Measurements from ENCODE around the gene PEX14. TPM values are rescaled to one million over a fixed set of nuclear protein-coding genes. Genes with fewer than 3 reads are reported as not detected.
A peak's percentile ranks its signal among the peaks of the same experiment; 100 is the strongest.
"Not testable (repeated sequence)": the region's sequence is repeated elsewhere in the genome, so short reads cannot be mapped to it uniquely, and the experiment has no call there.

Gene PEX14
- total and polyA plus RNA-seq, 4 donors = 9.5 to 26.9 (median 19.7) TPM

DNA sequence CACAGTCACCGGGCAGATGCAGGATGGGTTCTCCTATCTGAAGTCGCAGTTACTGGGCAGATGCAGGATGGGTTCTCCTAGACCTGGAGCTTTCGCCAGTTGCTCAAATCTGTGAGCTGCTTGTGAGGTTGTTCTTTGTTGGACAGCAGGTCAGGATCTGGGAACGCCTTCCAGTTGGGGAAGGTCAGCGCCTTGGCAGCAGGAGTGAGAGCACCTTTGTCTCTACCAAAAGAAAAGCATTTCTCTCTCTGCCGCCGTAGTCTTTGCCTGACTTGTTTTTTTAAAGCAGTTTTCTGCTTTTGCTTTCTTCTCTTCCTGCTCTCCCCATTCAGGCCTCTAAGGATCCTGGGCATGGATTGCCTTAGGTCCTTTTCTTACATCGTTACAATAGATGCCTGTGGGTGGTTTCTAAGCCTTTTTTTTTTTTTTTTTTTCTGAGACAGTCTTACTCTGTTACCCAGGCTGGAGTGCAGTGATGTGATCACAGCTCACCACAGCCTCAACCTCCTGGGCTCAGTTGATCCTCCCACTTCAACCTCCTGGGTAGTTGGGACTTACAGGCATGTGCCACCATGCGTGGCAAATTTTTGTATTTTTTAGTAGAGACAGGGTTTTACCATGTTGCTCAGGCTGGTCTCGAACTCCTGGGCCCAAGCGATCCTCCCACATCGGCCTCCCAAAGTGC, 15.7 kb downstream of the PEX14 start:
- H3K4me3 ChIP-seq (ENCODE audit: low read depth, low read length) = no peak overlapping the region
- no peaks in the 10 kb centered on the region for H3K36me3 ChIP-seq (ENCODE audit: control insufficient read depth, insufficient read depth, low read length)
- no peaks in the 10 kb centered on the region for H3K9me3 ChIP-seq (ENCODE audit: control insufficient read depth, insufficient read depth, low read length)
- no peak for DNase-seq (ENCODE audit: low read depth in 4 of 6, low spot score in 6 of 6)
- peaks cover 22% of the 10 kb centered on the region for H3K4me1 ChIP-seq (ENCODE audit: control insufficient read depth, insufficient read depth, low read length)
- H3K27me3 ChIP-seq (ENCODE audit: control insufficient read depth, insufficient read depth, low read length) = no peaks in the 10 kb centered on the region
- H3K27ac ChIP-seq (ENCODE audit: low read depth, low read length) = no peak overlapping the region
- WGBS (ENCODE audit: insufficient coverage) = 63% methylated on average over 8 of the region's 12 CpGs

DNA sequence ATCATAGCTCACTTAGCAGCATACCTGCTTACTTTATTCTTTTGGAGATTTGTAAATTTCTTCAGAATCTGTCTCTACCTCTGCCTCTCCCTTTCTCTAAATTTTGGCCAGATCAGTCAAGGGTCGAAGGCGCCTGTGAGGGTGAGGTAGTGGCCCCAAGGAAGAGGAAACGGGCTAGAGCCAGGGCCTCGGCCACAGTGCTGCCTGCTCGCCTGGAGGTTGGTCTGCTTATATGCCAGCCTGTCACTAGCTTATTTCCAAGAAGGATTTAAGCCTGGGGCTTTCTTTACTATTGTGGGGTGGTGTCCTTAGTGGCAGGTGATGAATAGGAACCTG, 19.6 kb downstream of the PEX14 start:
- 82% methylated on average over 4 of the region's 5 CpGs for WGBS (ENCODE audit: insufficient coverage)
- Histone ChIP-seq H3K27me3 (ENCODE audit: control insufficient read depth, insufficient read depth, low read length) (no peaks in the 10 kb centered on the region), H3K4me1 (ENCODE audit: control insufficient read depth, insufficient read depth, low read length) (peaks cover 22% of the 10 kb centered on the region), H3K36me3 (ENCODE audit: control insufficient read depth, insufficient read depth, low read length) (peaks cover 11% of the 10 kb centered on the region), H3K9me3 (ENCODE audit: control insufficient read depth, insufficient read depth, low read length) (no peaks in the 10 kb centered on the region), H3K27ac (ENCODE audit: low read depth, low read length) (no peak overlapping the region), H3K4me3 (ENCODE audit: low read depth, low read length) (no peak overlapping the region)
- DNase-seq (ENCODE audit: low read depth in 4 of 6, low spot score in 6 of 6) = no peak

DNA sequence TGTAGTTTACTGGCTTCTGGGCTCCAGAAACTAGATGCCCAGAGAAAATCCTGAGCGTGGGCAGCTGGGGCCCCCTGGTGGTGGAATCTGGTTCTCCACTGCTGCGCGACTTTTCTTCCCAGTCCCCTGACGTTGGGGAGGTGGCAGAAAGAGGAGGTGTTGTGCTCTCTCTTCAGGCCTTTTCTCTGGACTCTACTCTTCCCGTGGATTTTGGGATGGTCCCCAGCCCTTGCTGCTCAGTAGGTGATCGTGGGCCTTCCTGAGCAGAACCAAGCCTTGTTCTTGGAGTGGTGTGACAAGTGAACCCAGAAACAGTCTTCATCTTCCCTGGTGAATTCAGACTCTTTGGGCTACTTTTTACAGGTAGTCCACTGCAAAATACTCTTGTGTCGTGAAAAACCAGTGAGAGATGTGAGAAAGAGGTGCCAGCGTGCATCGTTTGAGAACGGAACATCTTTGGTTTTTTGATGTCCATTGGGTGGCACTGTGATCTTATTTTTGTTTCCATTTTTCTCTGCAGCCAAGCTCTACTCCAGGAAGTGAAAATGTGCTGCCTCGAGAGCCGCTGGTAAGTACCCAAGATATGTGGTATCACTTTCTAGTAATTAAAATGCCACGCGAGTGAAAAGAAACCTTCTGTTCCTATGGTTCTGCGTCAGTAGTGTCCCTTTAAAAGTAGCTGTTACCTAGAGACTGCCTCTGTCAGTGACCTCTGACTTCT, 20.2 kb downstream of the PEX14 start:
- Histone ChIP-seq H3K27me3 (ENCODE audit: control insufficient read depth, insufficient read depth, low read length) (no peaks in the 10 kb centered on the region), H3K4me1 (ENCODE audit: control insufficient read depth, insufficient read depth, low read length) (peaks cover 18% of the 10 kb centered on the region), H3K4me3 (ENCODE audit: low read depth, low read length) (peak overlapping the region; percentile 22), H3K27ac (ENCODE audit: low read depth, low read length) (no peak overlapping the region), H3K9me3 (ENCODE audit: control insufficient read depth, insufficient read depth, low read length) (no peaks in the 10 kb centered on the region), H3K36me3 (ENCODE audit: control insufficient read depth, insufficient read depth, low read length) (peaks cover 11% of the 10 kb centered on the region)
- peak in 3 of 6 donors; percentile 70 to 94 (median 87) for DNase-seq (ENCODE audit: low read depth in 4 of 6, low spot score in 6 of 6)
- WGBS (ENCODE audit: insufficient coverage) = 22% methylated on average over 14 of the region's 15 CpGs

DNA sequence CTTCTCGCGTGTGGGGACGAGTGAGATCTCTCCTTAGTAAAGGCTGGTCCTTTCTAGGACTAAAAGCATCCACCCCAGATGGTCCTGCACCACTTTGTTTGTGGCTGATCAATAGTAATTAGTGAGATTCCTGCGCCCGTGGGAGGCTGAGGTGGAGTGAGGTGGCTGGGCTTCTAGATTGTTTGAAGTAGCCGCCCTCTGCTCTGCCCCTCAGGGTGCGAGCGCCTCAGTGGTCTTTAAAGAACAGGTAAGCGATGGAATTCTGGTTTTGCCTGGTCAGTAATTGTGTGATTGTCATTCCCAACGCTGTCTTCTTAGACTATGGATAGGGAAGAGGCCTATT, 20.7 kb downstream of the PEX14 start:
- WGBS (ENCODE audit: insufficient coverage) = 83% methylated on average over 3 of the region's 10 CpGs
- H3K27ac ChIP-seq (ENCODE audit: low read depth, low read length) = no peak overlapping the region
- H3K9me3 ChIP-seq (ENCODE audit: control insufficient read depth, insufficient read depth, low read length) = no peaks in the 10 kb centered on the region
- H3K27me3 ChIP-seq (ENCODE audit: control insufficient read depth, insufficient read depth, low read length) = no peaks in the 10 kb centered on the region
- no peak overlapping the region for H3K4me3 ChIP-seq (ENCODE audit: low read depth, low read length)
- DNase-seq (ENCODE audit: low read depth in 4 of 6, low spot score in 6 of 6) = no peak
- peaks cover 17% of the 10 kb centered on the region for H3K4me1 ChIP-seq (ENCODE audit: control insufficient read depth, insufficient read depth, low read length)
- H3K36me3 ChIP-seq (ENCODE audit: control insufficient read depth, insufficient read depth, low read length) = peaks cover 11% of the 10 kb centered on the region

DNA sequence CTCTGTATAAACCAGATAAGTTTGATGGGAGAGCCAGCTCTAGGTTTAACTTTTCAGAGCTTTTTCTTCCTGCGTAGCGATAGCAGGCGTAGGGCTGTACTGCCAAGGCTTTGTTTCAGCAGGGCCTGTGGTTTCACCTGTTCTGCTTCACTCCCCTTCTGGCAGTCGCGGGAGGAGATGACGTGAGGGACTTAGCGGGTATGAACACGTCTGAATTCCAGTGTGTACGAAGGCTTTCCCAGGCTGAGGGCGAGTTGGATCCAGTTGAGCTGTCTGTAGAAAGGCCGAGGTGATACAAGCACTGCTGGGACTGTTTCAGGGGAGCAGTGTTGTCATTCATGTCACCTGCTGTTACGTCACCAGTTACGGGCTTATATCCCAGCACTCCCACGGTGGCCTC, 21.2 kb downstream of the PEX14 start:
- no peak for DNase-seq (ENCODE audit: low read depth in 4 of 6, low spot score in 6 of 6)
- 76% methylated on average over 14 of the region's 14 CpGs for WGBS (ENCODE audit: insufficient coverage)
- H3K4me3 ChIP-seq (ENCODE audit: low read depth, low read length) = no peak overlapping the region
- peaks cover 13% of the 10 kb centered on the region for H3K4me1 ChIP-seq (ENCODE audit: control insufficient read depth, insufficient read depth, low read length)
- H3K9me3 ChIP-seq (ENCODE audit: control insufficient read depth, insufficient read depth, low read length) = no peaks in the 10 kb centered on the region
- H3K36me3 ChIP-seq (ENCODE audit: control insufficient read depth, insufficient read depth, low read length) = peaks cover 11% of the 10 kb centered on the region
- no peak overlapping the region for H3K27ac ChIP-seq (ENCODE audit: low read depth, low read length)
- no peaks in the 10 kb centered on the region for H3K27me3 ChIP-seq (ENCODE audit: control insufficient read depth, insufficient read depth, low read length)

DNA sequence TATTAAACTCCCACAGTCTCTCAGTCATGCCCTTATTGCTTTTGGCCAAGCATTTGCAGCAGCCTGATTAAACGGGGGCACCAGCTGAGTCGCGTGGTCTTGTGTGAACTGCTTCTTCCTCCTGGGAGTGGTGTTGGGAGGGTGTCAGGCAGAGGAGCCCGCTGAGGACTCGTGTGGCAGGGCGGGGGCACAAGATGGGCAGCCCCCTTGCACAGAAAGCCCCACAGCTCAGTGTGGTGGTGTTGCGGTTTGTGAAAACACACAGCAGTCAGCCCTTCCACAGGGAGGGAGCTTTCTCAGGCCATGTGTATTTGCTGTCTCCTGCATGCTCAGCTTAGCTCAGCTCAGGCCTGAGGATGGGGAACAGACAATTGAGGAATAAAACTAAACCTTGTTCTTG, 22.4 kb downstream of the PEX14 start:
- Histone ChIP-seq H3K4me1 (ENCODE audit: control insufficient read depth, insufficient read depth, low read length) (peaks cover 11% of the 10 kb centered on the region), H3K36me3 (ENCODE audit: control insufficient read depth, insufficient read depth, low read length) (peaks cover 11% of the 10 kb centered on the region), H3K27ac (ENCODE audit: low read depth, low read length) (no peak overlapping the region), H3K9me3 (ENCODE audit: control insufficient read depth, insufficient read depth, low read length) (no peaks in the 10 kb centered on the region), H3K4me3 (ENCODE audit: low read depth, low read length) (no peak overlapping the region), H3K27me3 (ENCODE audit: control insufficient read depth, insufficient read depth, low read length) (no peaks in the 10 kb centered on the region)
- DNase-seq (ENCODE audit: low read depth in 4 of 6, low spot score in 6 of 6) = peak in 1 of 6 donors; percentile 79
- 96% methylated on average over 7 of the region's 7 CpGs for WGBS (ENCODE audit: insufficient coverage)

DNA sequence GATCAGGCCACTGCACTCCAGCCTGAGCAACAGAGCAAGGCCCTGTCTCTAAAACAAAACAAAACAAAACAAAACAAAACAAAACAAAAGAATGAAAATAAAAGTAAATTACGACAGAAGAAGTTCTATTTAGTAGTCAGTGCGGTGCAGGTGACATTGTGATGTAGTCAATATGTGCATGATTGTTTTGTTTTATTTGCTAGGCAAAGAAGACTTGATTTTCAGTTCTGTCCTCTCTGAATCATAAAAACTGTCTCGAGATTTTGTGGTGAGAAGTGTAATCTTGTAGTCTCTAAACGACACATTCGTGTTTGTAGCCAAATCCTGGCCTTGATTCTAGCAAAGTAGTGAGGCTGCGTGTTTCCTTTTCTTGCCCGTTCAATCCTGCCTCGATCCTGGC, 23.5 kb downstream of the PEX14 start:
- Histone ChIP-seq H3K27ac (ENCODE audit: low read depth, low read length) (no peak overlapping the region), H3K4me1 (ENCODE audit: control insufficient read depth, insufficient read depth, low read length) (peaks cover 11% of the 10 kb centered on the region), H3K4me3 (ENCODE audit: low read depth, low read length) (no peak overlapping the region), H3K36me3 (ENCODE audit: control insufficient read depth, insufficient read depth, low read length) (peaks cover 11% of the 10 kb centered on the region), H3K9me3 (ENCODE audit: control insufficient read depth, insufficient read depth, low read length) (no peaks in the 10 kb centered on the region), H3K27me3 (ENCODE audit: control insufficient read depth, insufficient read depth, low read length) (no peaks in the 10 kb centered on the region)
- DNase-seq (ENCODE audit: low read depth in 4 of 6, low spot score in 6 of 6) = peak in 1 of 6 donors; percentile 0
- 89% methylated on average over 5 of the region's 8 CpGs for WGBS (ENCODE audit: insufficient coverage)

DNA sequence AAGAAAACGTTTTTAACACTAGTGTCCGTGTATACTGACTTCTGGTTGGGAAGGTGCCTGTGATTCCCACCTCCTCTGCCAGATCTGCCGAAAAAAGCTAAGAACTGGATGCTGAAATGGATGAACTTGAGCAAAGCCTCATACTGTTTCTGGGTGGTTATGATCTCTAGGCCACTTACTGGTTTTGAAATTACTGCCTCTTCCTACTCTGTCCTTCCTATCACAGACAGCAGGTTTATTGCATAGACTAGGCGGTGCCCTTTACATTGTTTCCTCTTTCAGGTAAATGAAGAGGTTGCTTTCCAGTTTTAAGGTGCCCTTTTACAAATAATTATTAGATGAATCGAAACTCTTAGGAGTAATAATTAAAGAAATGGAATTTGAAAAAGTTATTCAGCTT, 27.5 kb downstream of the PEX14 start:
- WGBS (ENCODE audit: insufficient coverage) = 93% methylated on average over 3 of the region's 5 CpGs
- no peak overlapping the region for H3K27ac ChIP-seq (ENCODE audit: low read depth, low read length)
- no peaks in the 10 kb centered on the region for H3K27me3 ChIP-seq (ENCODE audit: control insufficient read depth, insufficient read depth, low read length)
- no peaks in the 10 kb centered on the region for H3K36me3 ChIP-seq (ENCODE audit: control insufficient read depth, insufficient read depth, low read length)
- no peak overlapping the region for H3K4me3 ChIP-seq (ENCODE audit: low read depth, low read length)
- H3K4me1 ChIP-seq (ENCODE audit: control insufficient read depth, insufficient read depth, low read length) = peaks cover 5% of the 10 kb centered on the region
- no peak for DNase-seq (ENCODE audit: low read depth in 4 of 6, low spot score in 6 of 6)
- no peaks in the 10 kb centered on the region for H3K9me3 ChIP-seq (ENCODE audit: control insufficient read depth, insufficient read depth, low read length)

DNA sequence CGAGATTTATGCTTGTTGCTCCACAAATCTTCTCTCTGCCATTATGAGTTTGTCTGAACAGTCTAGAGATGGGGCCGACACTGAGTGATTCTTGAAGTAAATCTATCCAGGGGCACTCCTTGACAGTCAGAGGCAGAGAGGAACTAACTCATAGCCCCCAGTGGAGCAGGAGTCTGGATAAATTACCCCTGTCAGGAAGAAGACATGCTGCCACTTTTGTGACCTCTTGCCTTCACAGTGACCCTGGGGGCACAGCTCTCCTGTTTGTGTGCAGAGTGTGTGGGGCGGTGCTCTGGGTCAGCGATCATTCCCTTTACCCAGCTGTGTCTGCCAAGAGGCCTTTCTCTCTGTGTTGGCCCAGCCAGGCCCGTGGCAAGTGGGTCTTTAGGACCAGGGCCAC, 29.5 kb downstream of the PEX14 start:
- no peaks in the 10 kb centered on the region for H3K9me3 ChIP-seq (ENCODE audit: control insufficient read depth, insufficient read depth, low read length)
- peaks cover 13% of the 10 kb centered on the region for H3K4me1 ChIP-seq (ENCODE audit: control insufficient read depth, insufficient read depth, low read length)
- H3K27me3 ChIP-seq (ENCODE audit: control insufficient read depth, insufficient read depth, low read length) = no peaks in the 10 kb centered on the region
- WGBS (ENCODE audit: insufficient coverage) = 31% methylated on average over 3 of the region's 5 CpGs
- peak in 1 of 6 donors; percentile 57 for DNase-seq (ENCODE audit: low read depth in 4 of 6, low spot score in 6 of 6)
- no peaks in the 10 kb centered on the region for H3K36me3 ChIP-seq (ENCODE audit: control insufficient read depth, insufficient read depth, low read length)
- H3K27ac ChIP-seq (ENCODE audit: low read depth, low read length) = no peak overlapping the region
- no peak overlapping the region for H3K4me3 ChIP-seq (ENCODE audit: low read depth, low read length)

DNA sequence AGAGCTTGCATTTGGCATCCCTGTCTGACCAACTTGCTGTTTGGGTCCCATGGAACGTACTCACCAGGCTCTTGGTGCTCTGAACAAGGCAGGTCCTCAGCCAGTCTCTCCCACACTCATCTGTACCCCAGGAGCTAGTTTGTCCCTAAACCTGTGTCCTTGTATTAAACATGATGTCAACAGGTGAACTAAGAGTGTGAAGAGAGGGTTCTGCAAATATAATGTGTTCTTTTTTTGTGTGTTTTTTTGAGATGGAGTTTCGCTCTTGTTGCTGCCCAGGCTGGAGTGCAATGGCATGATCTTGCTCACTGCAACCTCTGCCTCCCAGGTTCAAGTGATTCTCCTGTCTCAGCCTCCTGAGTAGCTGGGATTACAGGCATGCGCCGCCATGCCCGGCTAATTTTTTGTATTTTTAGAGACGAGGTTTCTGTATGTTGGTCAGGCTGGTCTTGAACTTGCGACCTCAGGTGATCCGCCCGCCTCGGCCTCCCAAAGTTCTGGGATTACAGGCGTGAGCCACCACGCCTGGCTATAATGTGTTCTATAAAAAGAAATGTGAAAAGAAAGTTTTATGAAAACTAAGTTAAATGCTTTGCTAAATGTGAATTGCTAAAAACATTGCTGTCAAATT, 31.4 kb downstream of the PEX14 start:
- not testable (repeated sequence) for H3K27ac ChIP-seq (ENCODE audit: low read depth, low read length); DNase-seq (ENCODE audit: low read depth in 4 of 6, low spot score in 6 of 6); H3K27me3 ChIP-seq (ENCODE audit: control insufficient read depth, insufficient read depth, low read length); H3K4me3 ChIP-seq (ENCODE audit: low read depth, low read length); H3K36me3 ChIP-seq (ENCODE audit: control insufficient read depth, insufficient read depth, low read length); H3K9me3 ChIP-seq (ENCODE audit: control insufficient read depth, insufficient read depth, low read length)
- H3K4me1 ChIP-seq (ENCODE audit: control insufficient read depth, insufficient read depth, low read length) = peaks cover 13% of the 10 kb centered on the region
- WGBS (ENCODE audit: insufficient coverage) = 97% methylated on average over 9 of the region's 12 CpGs
